EH (cell line): ENCODE data around the gene RASSF4.
A peak's percentile ranks its signal among the peaks of the same experiment; 100 is the strongest.

Experiments
- DNase-seq: peaks from one replicate; pipeline ENCODE4 v3.0.0-alpha.2; 2015; ENCODE audit warnings: low read depth

Gene RASSF4

DNA sequence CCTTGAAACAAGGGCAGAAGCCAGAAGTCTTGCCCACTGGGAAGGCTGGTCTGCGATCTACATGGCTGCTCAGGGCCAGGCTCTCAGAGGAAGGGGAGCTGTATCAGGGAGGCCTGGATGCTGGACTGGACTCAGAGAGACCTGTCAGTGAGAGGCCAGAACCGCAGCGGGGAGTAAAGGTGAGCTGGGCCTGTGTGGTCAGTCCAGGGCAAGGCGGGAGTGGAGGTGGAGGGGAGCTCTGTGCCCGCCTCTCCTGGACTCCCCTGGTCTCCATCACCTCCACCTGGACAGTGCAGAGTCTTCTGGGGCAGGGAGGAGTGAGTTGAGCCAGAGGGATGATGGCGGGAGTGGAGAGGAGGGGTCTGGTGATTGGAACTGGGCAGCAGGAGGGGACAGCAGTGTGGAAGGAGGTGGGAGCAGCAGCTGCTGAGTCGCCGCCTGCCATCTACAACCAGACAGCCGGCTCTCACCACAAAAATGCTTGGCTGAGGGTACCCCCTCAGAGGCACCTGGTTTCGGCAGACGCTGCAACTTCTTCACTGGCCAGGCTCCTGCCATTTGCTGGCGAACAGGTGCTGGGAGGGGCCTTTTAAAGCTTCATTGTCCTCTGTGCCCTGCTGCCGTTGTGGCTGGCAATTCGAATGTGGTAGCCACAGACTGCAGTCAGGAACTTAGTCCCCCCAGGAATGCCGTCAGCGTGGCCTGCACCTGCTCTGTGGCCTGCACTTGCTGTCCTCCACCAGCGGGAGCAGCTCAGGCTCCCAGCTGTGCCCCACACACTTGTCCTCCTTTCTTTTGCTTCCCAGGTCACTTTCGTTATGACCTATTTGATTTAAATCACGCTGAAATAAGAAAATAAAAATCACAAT, 3.5 kb downstream of the RASSF4 start:
- no peak for DNase-seq

DNA sequence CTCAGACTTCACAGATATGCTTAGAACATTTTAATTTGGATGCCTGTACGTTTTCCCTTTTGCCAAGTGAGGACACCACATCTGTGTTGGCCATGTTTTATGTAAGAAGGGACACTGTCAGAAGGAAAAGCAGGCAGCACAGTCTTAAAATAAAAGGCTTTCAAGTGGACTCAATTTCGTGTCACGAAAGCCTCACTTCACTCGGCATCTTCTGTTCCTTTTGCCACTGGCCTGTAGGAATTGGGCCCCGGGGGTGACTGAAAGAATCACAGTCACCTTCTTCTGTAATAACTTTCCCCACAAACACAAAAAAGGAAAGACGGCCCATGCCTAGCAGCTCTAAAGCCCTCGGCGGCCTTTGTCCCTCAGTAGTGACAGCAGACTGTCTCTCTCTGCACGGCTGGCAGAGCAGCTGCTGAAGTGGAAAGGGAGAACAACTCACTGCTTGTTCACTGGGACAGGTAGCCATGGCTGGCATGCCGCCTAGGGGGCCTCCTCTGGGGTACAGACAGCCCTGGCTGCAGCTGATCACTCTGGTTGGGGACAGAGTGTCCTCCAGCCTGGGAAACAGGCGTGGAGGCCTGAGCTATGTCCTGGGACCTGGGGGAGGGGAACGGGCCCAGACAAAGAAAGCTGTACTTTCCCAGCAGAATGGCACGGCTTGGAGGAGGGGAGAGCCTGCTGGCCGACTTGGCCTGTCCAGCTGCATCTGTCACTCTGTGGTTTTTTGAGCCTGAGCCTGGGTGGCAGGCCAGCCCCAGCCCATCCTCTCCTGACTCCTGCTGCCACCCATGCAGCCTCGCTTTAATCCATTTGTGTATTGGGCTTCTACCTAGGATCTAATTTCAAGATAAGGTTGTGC, 4.4 kb downstream of the RASSF4 start:
- peak; percentile 55 for DNase-seq

DNA sequence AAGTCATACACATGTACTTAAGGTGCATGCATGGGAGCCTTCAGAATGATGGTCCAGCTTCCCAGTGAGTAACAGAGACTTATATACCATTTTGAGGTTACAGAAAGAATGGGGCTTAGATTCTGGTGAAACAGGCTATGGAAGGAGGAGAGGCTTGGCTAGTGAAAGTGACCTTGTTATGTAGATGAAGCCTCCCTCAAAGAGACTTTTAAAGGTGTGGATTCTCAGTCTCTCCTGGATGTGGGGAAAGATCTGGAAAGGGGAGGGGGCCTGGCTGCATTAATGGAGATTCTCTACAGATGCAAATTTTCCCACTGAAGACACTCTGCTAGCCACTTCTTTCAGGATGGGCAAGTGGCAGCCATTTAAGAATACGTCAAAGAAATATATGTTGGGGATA, 5.5 kb downstream of the RASSF4 start:
- DNase-seq: no peak

DNA sequence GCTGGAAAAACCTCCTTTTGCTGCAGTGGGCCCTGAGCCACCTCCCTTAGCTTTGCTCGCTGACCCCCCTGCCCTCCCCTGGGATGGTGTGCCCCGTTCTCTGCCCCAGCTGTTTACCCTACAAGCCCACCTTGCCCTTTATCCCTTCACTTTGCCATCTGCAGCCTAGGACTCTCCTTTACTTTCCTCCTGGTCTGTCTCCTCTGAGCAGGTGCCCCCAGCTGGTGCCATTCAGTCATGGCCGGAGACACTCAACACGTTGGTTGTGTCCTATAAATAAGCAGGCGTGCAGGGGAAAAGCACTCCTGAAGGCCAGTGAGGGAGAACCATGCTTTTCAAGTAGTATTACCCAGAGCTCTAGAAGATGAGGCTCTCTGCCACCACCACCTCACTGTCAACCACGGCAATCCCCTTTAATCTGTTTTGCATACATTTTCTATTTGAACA, 6.1 kb downstream of the RASSF4 start:
- DNase-seq: no peak

DNA sequence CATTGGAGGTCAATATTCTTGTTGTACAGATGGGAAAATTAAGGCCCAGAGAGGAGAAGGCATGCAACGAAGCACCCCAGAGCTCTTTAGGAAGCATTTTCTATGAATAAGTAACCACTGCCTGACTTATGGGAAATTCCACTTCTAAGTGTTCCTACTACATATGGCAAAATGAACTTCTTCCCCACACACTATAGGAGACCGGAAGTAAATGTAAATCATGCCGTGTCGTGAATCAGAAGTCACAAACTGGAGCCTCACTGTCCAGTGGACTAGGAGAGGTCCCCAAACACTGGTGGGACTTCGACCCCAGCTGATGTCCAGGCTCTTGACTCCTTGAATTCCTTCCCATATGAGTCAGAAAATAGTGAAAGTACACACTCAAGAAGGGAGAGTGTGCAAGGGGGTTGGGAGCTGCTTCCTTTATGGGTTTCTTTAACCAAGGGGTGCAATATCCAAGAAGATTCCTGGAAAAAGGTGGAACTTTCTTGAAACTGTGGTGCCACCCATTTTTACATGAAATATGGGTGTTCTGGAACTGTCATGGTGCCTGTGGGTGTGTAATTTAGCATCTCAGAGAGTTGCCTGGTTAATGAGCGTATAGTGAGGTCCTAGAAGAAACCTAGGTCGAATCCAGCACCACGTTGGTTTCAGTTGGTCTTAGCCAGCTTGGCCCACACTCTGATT, 6.7 kb downstream of the RASSF4 start:
- peak; percentile 38 for DNase-seq

DNA sequence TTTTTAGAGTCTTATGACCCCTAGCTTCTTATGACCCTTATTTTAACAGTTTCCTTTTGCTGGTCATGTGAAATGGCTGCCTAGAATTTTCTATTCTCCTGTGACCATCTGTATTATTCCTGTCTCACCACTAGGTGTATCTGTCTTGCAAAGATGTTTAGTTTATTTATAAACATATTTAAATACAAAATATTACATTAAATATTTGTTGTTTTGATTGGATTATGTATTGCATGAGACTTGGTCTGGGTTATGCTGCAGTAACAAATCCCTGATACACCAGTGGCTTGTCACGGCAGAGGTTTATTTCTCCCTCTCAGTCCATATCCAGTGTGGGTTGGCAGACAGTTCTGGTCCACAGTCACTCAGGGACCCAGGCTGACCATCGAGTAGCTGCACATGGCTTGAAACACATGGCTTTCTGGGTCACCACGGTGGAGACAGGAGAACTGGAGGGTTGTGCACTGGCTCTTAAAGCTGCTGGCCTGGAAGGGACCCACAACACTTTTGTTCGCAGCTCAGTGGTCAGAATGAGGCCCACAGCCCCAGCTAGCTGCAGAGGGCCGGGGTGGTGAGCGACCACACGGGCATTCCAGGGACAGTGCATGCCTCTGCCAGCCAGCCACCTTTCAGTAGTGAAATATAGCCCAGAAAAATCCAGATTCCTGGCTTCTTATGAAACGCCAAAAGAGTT, 7.4 kb downstream of the RASSF4 start:
- DNase-seq: no peak

DNA sequence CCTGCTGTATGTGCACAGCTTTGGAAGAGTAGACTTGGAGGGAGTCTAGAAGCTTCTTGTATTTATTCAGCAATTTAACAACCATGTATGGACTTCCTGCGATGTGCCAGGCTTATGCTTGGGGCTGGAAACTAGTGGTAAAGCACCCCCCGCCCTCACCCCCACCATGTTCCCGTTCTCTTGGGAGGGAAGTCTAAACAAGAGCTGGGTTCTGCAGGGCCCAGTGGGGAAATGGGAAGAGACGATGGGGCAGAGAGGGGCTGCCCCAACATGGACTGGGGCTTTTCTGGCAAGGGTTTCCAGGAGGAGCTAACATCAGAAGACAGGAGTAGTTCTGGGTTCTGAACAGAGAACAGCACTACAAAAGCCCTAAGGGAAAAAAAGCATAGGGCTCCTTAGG, 8.0 kb downstream of the RASSF4 start:
- no peak for DNase-seq

DNA sequence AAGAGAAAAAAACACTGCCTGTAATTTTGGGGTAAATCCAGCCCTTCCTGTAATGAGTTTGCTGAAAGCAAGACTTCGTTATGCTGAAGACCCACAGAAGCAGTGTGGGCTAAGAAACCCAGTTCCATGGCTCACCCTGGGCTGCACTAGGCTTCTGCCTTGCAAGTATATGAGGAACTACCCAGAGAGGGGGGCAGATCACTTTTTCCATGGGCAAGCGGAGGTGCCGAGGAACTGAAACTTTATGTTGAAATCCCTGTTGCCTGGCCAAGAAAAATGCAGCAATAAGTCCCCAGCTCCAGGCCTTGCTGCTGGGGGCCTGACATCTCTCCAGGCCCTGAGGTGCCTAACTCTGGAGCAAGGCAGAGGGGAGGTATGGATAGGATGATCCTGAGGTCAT, 8.5 kb downstream of the RASSF4 start:
- no peak for DNase-seq

DNA sequence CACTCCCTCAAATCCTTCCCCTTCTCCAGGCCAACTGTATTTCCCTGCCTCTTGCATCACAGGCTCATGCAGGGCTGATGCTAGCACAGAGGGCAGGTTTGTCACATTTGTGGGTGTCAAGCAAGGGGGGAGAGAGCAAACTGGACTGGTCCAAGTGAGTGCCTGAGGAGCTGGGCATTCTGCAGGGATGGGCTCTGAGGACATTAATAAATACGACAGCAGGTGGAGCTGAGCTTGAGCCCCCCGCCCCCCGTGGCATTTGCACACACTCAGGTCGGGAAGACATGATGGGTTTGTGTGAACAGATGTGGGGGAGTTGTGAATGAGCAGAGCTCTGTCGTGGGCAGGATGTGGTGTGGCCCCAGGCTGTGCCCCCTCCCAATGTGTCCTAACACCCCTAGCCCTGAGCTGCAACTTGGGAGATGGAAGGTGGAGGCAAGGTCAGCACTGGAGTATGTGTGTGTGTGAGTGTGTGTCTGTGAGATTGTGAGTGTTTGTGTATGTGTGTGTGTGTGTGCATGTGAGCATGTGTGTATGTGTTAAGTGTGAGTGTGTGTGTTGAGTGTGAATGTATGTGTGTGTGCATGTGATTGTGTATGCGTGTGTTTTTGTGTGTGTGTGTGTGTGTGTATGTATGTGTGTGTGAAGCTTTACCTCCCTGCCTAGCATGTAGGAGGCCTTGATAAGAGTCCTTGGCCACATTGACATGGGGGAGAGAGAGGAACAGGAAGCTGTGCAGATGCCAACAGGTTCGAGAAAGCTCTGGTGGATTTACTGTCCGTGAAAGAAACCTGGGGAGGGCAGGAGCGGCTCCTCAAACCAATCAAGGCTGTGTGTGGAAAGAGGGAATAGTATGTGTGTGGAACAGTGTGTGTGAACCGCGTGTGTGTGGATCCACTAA, 9.1 kb downstream of the RASSF4 start:
- no peak for DNase-seq

DNA sequence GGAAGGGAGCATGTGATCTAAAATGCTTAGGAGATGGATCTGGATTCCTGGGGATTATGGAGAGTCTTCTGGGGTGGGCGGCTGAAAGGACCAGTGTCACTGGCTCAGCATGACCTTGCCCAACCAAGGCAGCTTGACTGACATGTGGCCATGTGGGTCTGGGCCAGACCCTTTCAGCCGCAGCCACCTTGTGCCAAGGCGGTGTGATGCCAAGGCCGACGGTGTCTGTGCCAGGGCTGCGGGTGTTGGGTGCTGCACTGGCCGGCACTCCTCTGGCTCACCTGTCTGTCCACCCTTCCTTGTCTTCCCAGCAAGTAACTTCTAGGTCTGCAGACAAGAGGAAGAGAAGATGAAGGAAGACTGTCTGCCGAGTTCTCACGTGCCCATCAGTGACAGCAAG, 10.3 kb downstream of the RASSF4 start:
- DNase-seq: no peak

DNA sequence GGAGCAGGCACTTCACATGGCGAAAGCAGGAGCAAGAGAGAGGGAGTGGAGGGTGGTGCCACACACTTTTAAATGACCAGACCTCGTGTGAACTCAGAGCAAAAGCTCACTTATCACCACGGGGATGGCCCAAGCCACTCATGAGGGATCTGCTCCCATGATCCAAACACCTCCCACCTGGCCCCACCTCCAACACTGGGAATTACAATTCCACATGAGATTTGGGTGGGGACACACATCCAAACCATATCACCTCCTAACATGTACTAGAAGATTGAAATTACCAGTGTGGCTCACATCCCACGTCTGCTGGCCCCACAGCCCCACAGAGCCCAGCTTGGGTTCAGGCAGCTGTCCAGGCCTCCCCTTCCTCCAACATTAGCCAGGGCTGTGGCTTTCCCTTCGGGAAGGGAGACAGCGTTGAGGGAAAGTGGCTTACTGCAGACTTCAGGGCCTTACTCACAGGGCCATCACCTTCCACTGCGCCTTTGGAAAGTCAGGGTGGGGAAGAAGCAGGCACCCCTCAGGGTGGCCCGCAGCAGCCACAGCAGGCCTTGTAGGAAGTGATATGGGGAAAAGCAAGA, 11.3 kb downstream of the RASSF4 start:
- DNase-seq: no peak

DNA sequence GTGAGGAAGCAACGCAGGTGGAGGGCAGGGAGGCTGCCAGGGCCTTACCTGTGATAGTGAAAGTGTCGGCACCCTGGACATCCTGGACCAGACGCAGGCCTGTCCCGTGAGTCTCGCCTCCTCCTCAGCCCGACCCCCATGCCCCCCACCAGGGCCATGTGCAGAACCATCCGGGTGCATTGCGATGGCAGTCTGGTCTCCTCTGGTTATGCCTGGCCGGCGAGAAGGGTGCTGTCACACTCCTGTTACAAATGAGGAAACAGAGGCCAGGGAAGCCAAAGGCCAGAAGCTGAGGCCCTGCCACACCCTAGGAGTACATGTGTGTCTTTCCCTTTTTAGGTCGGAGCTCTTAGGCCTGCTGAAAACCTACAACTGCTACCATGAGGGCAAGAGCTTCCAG, 11.8 kb downstream of the RASSF4 start:
- no peak for DNase-seq

DNA sequence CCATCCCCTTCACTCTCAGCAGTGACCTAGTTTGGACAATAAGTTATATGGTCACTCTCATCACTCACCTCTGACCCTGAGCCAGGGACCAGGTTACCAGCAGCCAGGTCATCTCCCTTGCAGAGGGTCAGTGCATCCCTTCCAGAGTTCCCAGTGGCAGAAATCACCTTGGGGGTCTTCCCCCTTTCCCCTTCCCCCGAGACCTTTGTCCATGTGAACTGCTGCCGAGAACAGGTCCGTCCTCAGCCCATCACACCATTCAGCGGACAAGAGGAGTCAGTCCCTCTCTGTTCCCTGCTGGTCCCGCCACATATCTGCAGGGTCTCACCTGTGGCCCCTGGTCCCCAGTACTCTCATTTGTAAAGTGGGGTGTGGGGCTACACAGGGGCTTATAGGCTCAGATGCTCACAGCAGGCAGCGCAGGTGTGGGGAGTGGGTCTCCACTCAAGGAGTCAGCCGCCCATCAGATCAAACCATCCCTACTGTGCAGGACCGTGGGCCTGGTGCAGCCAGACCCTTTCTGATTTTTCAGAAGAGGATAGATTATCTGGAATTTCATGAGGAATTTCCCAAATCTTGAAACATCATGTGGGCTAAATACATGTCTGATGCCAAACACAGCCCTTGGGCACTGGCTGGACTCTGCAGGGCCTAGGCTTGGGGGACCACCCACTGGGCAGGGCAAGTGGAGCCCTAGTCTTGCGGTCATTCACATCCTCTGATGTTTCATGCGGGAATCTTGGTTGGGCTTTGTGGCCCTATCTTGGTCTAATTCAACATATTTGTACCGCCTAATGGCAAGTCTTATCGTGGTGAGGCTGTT, 12.5 kb downstream of the RASSF4 start:
- no peak for DNase-seq

DNA sequence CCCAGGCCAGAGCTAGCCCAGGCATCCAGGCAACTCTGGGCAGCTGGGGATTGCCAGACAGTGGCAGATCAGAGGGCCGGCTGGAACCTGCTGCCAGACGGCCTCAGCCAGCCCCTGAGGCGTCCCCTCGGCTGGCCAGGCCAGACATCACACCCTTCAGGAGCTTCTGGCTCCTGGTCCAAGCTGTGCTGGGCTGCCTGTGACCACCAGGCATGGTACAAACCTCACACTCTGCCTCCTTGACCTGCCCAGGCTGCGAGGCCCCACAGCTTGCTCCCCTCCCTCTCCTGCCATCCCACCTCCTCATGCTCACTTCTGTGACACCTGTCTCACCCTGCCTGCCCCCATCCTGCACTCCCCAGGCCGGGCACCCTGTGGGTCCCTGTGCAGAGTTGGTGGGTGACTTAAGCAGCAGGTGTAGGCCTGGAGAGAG, 13.3 kb downstream of the RASSF4 start:
- DNase-seq: no peak

DNA sequence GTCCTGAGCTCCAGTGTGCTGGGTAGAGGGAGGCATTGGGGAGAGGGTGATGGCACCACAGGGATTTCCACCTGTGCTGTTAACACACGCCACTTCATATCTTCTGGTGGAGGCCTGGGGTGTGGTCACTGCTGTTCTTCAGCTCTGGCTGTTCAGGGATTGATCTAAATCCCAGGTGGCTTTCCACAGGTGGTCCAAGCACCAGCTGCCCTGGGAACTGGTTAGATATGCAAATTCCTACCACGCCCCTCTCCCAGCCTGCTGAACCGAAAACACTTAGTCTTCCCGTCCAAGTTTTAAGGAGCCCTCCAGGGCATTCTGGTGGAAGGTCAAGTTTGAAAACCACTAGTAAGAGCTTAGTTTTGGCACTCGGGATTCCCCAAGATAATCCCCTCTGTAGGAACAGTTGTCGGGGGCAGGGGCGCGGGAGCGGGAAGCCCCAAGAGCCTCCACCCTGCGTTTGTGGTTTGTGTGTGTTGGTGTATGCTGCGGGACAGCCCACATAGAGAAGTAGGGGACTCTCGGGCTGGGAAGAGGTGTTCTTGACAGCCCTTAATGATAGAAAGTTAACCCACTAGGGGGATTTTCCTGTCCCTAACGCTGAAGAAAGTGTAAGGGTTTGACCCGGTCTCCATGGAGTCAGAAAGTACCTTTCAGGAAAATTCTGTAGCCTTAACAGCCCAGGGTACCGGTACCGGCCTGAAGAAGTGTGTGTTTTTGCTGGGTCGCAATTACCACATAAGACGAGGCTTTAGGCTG, 13.9 kb downstream of the RASSF4 start:
- no peak for DNase-seq

DNA sequence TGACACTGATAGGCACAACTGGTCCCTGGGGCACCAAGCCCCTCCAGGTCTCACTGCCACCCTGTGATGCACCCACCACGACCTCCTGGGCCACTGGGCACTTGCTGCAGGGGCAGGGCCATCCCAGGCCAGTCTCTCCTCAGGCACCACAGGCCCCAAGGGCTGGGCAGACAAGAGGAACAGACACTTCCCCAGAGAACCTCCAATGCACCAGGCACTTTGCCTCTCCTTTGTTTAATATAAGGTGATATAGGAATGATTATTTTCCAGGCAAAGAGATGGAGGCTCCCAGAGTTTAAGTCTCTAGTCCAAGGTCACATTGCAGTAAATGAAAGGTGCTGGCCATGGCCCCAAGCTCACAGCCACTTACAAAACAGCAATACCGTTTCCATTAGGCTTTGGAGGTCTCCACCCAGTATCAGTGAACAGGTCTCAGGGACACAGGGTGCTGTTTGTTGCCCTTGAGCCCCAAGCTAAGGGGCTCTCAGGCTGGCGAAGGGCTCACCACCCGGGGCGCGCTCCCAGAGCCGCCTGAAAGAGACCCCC, 14.6 kb downstream of the RASSF4 start:
- DNase-seq: no peak

DNA sequence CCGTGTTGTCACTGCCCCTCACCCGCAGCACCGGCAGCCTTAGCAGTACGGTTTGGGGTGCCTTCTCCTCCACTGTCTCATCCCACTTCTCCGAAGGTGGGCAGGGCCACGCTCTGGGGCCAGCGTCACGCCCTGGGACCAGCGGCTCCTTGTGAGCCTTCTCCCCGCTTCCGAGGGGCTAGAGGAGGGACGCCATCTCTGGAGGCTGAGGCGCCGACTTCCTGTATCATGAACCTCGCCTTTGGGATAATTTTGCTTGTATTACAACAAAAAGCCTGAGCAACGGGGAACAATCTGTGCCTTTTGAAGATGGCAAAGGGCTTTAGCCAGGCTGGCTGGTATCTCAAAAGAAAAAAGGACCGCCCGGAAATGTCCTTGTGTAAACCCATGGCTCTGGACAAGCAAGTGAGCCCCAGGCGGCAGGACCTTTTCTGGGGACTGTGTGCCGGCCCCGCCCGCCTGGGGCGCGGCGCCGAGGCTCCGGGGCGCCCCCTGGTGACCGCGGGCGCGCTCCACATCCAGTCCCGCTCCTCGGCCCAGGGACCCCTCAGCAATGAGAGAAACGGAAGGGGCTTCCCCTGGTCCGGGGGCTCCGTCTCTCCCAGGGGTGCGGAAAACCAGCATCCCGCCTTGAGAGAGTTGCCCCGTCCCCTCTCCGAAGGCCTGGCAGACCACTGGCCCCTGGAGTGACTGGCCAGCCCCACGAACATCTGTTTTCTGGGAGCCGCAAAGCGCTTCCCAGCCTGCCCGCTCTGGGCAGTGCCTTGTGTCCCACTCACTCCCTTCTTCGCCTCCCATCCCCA, 15.2 kb downstream of the RASSF4 start:
- DNase-seq: peak; percentile 77
